ENCODE results near the gene TYK2. TPM values are rescaled to one million over a fixed set of nuclear protein-coding genes. Genes with fewer than 3 reads are reported as not detected.
"Not testable (repeated sequence)": the region's sequence is repeated elsewhere in the genome, so short reads cannot be mapped to it uniquely, and the experiment has no call there.

TYK2 gene
- total RNA-seq, 1 experiment from 2014 or later, result 118 TPM

DNA sequence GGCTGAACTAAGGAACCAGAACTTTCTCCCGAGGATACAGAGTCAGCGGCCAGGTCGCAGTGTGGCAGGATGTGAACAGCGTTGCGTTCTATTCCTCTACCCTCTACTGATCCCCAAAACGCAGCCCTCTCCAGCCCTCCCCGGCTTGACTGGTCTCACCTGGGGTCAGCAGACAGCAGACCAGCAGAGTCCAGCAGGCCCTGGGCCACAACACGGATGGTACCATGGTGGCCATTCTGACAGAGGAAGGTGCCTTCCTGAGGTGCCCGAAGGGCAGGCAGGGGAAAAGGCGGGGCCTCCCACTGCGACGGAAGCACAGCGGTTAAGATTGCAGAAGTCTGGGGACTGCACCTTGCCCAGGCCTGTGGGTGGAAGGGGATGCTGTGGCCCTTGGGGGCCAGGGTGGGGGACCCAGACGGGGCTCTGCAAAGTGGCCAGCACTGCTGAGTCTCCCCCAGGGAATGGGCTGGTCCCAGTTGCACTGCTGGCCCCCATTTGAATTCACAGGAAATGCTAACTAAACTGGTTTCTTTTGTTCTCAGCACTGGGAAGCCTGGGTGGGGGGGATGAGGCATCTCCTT, 40.9 kb downstream of the TYK2 start, which contains the start of gene ICAM3:
Gene ICAM3 (minus strand): TSS at position 245 of the 581 bp plus-strand sequence. CDS start 10 bp downstream, at position 235.
- H3K27me3 ChIP-seq (replicated peaks; ENCODE audit: insufficient read depth, low read depth, low read length, poor library complexity), result no peaks in the 10 kb centered on the region
- H3K27ac ChIP-seq (ENCODE audit: low read depth, low read length, poor library complexity, severe bottlenecking), result no peak within 1 kb of the TSS
- no peak within 1 kb of the TSS for H3K4me3 ChIP-seq (ENCODE audit: low read depth, low read length, poor library complexity, severe bottlenecking)
- H3K9me3 ChIP-seq (ENCODE audit: low read depth, low read length, poor library complexity, severe bottlenecking), result no peaks in the 10 kb centered on the region
- DNase-seq (ENCODE audit: low spot score), result no peak
- intact Hi-C loops (cut with micrococcal nuclease; ENCODE audit: unreplicated experiment), result loop anchor here (5.0 kb wide), 1 partner anchor 43 kb away; the partner anchor contains the start of gene TYK2
- ChIA-PET POLR2A (ENCODE audit: low non-redundant PET) (no interaction called here), CTCF (interaction anchor here (0.7 kb wide), 1 partner anchor 11 kb away, joined by 3 read pairs; no protein-coding TSS in a partner anchor)
- peaks cover 17% of the 10 kb centered on the region for H3K4me1 ChIP-seq (ENCODE audit: insufficient read depth, low read length, poor library complexity, severe bottlenecking)
- no TSS peak for BruUV-seq (replicated peaks)
- H3K36me3 ChIP-seq (ENCODE audit: insufficient read depth, low read length, poor library complexity, severe bottlenecking), result no peaks in the 10 kb centered on the region
- no peak for TF ChIP-seq EZH2 (IDR thresholded peaks at IDR 0.05; ENCODE audit: borderline replicate concordance, low read depth, low read length, poor library complexity, severe bottlenecking)
- TF ChIP-seq, protein P1, sequence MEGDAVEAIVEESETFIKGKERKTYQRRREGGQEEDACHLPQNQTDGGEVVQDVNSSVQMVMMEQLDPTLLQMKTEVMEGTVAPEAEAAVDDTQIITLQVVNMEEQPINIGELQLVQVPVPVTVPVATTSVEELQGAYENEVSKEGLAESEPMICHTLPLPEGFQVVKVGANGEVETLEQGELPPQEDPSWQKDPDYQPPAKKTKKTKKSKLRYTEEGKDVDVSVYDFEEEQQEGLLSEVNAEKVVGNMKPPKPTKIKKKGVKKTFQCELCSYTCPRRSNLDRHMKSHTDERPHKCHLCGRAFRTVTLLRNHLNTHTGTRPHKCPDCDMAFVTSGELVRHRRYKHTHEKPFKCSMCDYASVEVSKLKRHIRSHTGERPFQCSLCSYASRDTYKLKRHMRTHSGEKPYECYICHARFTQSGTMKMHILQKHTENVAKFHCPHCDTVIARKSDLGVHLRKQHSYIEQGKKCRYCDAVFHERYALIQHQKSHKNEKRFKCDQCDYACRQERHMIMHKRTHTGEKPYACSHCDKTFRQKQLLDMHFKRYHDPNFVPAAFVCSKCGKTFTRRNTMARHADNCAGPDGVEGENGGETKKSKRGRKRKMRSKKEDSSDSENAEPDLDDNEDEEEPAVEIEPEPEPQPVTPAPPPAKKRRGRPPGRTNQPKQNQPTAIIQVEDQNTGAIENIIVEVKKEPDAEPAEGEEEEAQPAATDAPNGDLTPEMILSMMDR (conservative IDR thresholded peaks at IDR 0.05; ENCODE audit: low read depth, low read length), result no peak

DNA sequence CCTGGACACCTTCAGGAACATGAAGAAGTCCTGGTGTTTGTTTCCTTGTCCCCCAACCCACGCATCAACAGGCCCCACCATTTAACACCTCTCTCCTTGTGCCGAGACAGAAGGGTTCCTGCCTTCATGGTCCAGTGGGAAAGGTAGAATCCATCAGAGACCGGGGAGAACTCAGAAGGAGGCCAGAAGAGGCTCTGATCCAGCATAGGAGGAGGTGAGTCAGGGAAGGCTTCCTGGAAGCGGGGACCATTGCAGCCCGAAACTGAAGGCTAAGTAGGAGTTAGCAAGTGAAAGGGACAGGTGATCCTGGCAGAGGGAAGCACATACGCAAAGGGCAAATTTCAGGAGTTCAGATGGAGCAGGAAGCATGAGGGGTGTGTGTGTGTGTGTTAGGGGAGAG, 41.4 kb downstream of the TYK2 start:
- H3K9me3 ChIP-seq (ENCODE audit: low read depth, low read length, poor library complexity, severe bottlenecking), result no peaks in the 10 kb centered on the region
- no peak overlapping the region for H3K4me3 ChIP-seq (ENCODE audit: low read depth, low read length, poor library complexity, severe bottlenecking)
- no TSS peak for BruUV-seq (replicated peaks)
- TF ChIP-seq, protein P1 (conservative IDR thresholded peaks at IDR 0.05; ENCODE audit: low read depth, low read length), result no peak
- TF ChIP-seq EZH2 (IDR thresholded peaks at IDR 0.05; ENCODE audit: borderline replicate concordance, low read depth, low read length, poor library complexity, severe bottlenecking), result no peak
- intact Hi-C loops (cut with micrococcal nuclease; ENCODE audit: unreplicated experiment), result loop anchor here (5.0 kb wide), 1 partner anchor 43 kb away; the partner anchor contains the start of gene TYK2
- CTCF ChIA-PET, result no interaction called here
- no peaks in the 10 kb centered on the region for H3K36me3 ChIP-seq (ENCODE audit: insufficient read depth, low read length, poor library complexity, severe bottlenecking)
- H3K27ac ChIP-seq (ENCODE audit: low read depth, low read length, poor library complexity, severe bottlenecking), result no peak overlapping the region
- DNase-seq (ENCODE audit: low spot score), result no peak
- POLR2A ChIA-PET (ENCODE audit: low non-redundant PET), result no interaction called here
- peaks cover 20% of the 10 kb centered on the region for H3K4me1 ChIP-seq (ENCODE audit: insufficient read depth, low read length, poor library complexity, severe bottlenecking)
- no peaks in the 10 kb centered on the region for H3K27me3 ChIP-seq (replicated peaks; ENCODE audit: insufficient read depth, low read depth, low read length, poor library complexity)

DNA sequence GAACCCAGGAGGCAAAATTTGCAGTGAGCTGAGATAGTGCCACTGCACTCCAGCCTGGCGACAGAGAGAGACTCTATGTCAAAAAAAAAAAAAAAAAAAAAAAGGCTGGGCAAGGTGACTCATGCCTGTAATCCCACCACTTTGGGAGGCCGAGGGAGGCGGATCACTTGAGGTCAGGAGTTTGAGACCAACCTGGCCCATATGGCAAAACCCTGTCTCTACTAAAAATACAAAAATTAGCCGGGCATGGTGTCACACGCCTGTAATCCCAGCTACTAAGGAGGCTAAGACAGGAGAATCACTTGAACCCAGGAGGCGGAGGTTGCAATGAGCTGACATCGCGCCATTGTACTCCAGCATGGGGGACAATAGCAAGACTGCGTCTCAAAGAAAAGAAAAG, 43.6 kb downstream of the TYK2 start:
- DNase-seq (ENCODE audit: low spot score); H3K4me3 ChIP-seq (ENCODE audit: low read depth, low read length, poor library complexity, severe bottlenecking); H3K36me3 ChIP-seq (ENCODE audit: insufficient read depth, low read length, poor library complexity, severe bottlenecking); H3K9me3 ChIP-seq (ENCODE audit: low read depth, low read length, poor library complexity, severe bottlenecking); BruUV-seq (replicated peaks); CTCF ChIA-PET; H3K27ac ChIP-seq (ENCODE audit: low read depth, low read length, poor library complexity, severe bottlenecking); H3K27me3 ChIP-seq (replicated peaks; ENCODE audit: insufficient read depth, low read depth, low read length, poor library complexity): not testable (repeated sequence)
- POLR2A ChIA-PET (ENCODE audit: low non-redundant PET), result interaction anchor here (0.7 kb wide), 1 partner anchor 18 kb away, joined by 7 read pairs; no protein-coding TSS in a partner anchor
- intact Hi-C loops (cut with micrococcal nuclease; ENCODE audit: unreplicated experiment), result loop anchor here (5.0 kb wide), 1 partner anchor 46 kb away; the partner anchor contains the start of gene TYK2
- peaks cover 27% of the 10 kb centered on the region for H3K4me1 ChIP-seq (ENCODE audit: insufficient read depth, low read length, poor library complexity, severe bottlenecking)
